Retinal pigment epithelial cell (primary cell): Measurements from ENCODE around the gene LTBP3.
A peak's percentile ranks its signal among the peaks of the same experiment; 100 is the strongest.
"Not testable (repeated sequence)": the region's sequence is repeated elsewhere in the genome, so short reads cannot be mapped to it uniquely, and the experiment has no call there.

Experiments
- DNase-seq: peaks from one replicate; pipeline ENCODE4 v3.0.0-alpha.2; 2010; ENCODE audit warnings: low read depth
- H3K4me3 ChIP-seq: 2 replicates; pipeline ENCODE4 v1.5.1; 2011; ENCODE audit warnings: mild to moderate bottlenecking, low read length, control low read depth, moderate library complexity
- CTCF ChIP-seq: conservative IDR thresholded peaks from 2 replicates; pipeline ENCODE4 v1.5.1; 2011; ENCODE audit warnings: low read depth, low read length, control low read depth, inconsistent platforms

Gene LTBP3

GRCh38 chr11:65521777-65522521, 36.2 kb downstream of the LTBP3 start:
- H3K4me3 ChIP-seq, DNase-seq: not testable (repeated sequence)

GRCh38 chr11:65518941-65519549, 39.1 kb downstream of the LTBP3 start:
- H3K4me3 ChIP-seq, DNase-seq: not testable (repeated sequence)

- DNase-seq, result no peak
- no peak for TF ChIP-seq CTCF
- no peak overlapping the region for H3K4me3 ChIP-seq
Observed at GRCh38 chr11:65516135-65516968, 41.8 kb downstream of the LTBP3 start.

- H3K4me3 ChIP-seq, DNase-seq: not testable (repeated sequence)
Observed at GRCh38 chr11:65512311-65512710, 45.8 kb downstream of the LTBP3 start.

- no peak for TF ChIP-seq CTCF
- peak overlapping the region; percentile 99 for H3K4me3 ChIP-seq
- no peak for DNase-seq
Observed at GRCh38 chr11:65506772-65507505, 51.2 kb downstream of the LTBP3 start.

- H3K4me3 ChIP-seq, result peak overlapping the region; percentile 99
Observed at GRCh38 chr11:65506290-65506771, 51.8 kb downstream of the LTBP3 start.

GRCh38 chr11:65505466-65506289, 52.5 kb downstream of the LTBP3 start:
- peak overlapping the region; percentile 99 for H3K4me3 ChIP-seq
- no peak for TF ChIP-seq CTCF
- no peak for DNase-seq

More at GRCh38 chr11:65506290-65506771, 51.8 kb downstream of the LTBP3 start:
- no peak for DNase-seq
- TF ChIP-seq CTCF, result no peak
